Measurements from ENCODE around the gene SKIL. TPM values are rescaled to one million over a fixed set of nuclear protein-coding genes. Genes with fewer than 3 reads are reported as not detected.

Gene SKIL
- total RNA-seq, 1 donor from 2014 or later = 29.4 TPM

GRCh38 chr3:170355738-170356595, 1.5 kb upstream of the SKIL start:
- intact Hi-C loops (cut with micrococcal nuclease) = loop anchor here (2.0 to 10.0 kb wide), 8 partner anchors 79 to 1681 kb away; partner anchors contain the start of genes EIF5A2, FNDC3B, GPR160 and MYNN
- peak overlapping the region; percentile 82 for H3K27ac Mint-ChIP-seq
- H3K9me3 Mint-ChIP-seq = no peaks in the 10 kb centered on the region
- H3K27me3 Mint-ChIP-seq (ENCODE audit: insufficient read depth) = peaks cover 9% of the 10 kb centered on the region
- H3K4me3 Mint-ChIP-seq = peak overlapping the region; percentile 69
- peaks cover 18% of the 10 kb centered on the region for H3K36me3 Mint-ChIP-seq (ENCODE audit: low read depth)
- DNase-seq (ENCODE audit: low spot score) = peak; percentile 2
- peaks cover 37% of the 10 kb centered on the region for H3K4me1 Mint-ChIP-seq (ENCODE audit: low read depth)

GRCh38 chr3:170356596-170357175, 829 bp upstream of the SKIL start:
- peak overlapping the region; percentile 82 for H3K27ac Mint-ChIP-seq
- peak; percentile 48 for DNase-seq (ENCODE audit: low spot score)
- peaks cover 23% of the 10 kb centered on the region for H3K36me3 Mint-ChIP-seq (ENCODE audit: low read depth)
- peaks cover 9% of the 10 kb centered on the region for H3K27me3 Mint-ChIP-seq (ENCODE audit: insufficient read depth)
- intact Hi-C loops (cut with micrococcal nuclease) = loop anchor here (1.0 to 10.0 kb wide), 12 partner anchors 79 to 1681 kb away; partner anchors contain the start of genes EIF5A2, FNDC3B, GPR160 and MYNN
- H3K9me3 Mint-ChIP-seq = no peaks in the 10 kb centered on the region
- H3K4me1 Mint-ChIP-seq (ENCODE audit: low read depth) = peaks cover 44% of the 10 kb centered on the region
- peak overlapping the region; percentile 69 for H3K4me3 Mint-ChIP-seq

DNA sequence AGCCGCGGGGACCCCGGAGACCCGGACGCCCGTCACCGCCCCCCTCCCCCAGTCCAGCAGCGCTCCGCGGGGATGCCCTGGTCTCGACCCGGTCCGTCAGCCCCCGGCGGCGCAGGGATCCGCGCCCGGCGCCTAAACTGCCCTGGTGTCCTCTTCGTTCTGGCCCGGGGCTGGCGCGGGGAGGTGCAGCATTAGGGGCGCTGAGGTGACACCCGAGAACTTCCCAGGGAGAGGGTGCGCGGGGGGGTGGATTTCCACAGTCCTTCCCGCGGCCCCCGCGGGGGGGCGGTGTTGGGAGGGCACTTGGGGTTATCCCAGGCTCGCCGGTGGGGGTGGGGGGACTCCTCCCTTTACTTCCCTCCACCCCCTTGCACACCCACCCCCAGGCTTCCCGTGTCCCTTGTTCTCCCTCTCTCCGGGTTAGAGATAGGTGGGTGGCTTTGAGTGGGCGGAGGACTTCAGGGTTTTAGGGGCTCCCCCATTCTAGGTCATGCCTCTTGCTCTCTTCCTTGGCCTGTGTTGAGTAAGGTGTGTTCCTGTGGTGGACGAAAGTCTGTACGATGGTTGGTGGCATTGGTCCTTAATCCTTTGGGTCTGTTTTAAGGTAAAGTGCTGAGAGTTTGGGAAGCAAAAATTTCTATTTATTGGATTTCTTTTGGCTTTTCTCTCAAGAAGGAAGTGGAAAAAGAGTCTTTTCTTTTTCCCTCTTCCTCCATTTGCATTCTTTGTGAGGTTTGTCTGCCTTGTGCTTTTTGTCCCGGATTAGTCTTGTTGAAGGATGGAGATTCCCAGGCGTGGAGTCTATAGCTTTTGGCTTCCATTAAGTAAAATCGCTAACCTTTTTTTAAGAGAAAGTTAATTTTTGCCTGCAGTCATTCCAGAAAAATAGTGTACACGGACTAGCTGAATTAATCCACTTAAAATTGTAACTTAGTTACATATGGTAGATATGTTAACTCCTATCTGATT, 811 bp downstream of the SKIL start:
- Mint-ChIP-seq H3K27ac (peak overlapping the region; percentile 83), H3K4me3 (peak overlapping the region; percentile 85), H3K9me3 (no peaks in the 10 kb centered on the region), H3K4me1 (ENCODE audit: low read depth) (peaks cover 47% of the 10 kb centered on the region), H3K36me3 (ENCODE audit: low read depth) (peaks cover 27% of the 10 kb centered on the region), H3K27me3 (ENCODE audit: insufficient read depth) (peaks cover 9% of the 10 kb centered on the region)
- peak; percentile 63 for DNase-seq (ENCODE audit: low spot score)
- intact Hi-C loops (cut with micrococcal nuclease) = loop anchor here (1.0 to 10.0 kb wide), 7 partner anchors 81 to 1679 kb away; partner anchors contain the start of genes EIF5A2, FNDC3B, GPR160 and RPL22L1

DNA sequence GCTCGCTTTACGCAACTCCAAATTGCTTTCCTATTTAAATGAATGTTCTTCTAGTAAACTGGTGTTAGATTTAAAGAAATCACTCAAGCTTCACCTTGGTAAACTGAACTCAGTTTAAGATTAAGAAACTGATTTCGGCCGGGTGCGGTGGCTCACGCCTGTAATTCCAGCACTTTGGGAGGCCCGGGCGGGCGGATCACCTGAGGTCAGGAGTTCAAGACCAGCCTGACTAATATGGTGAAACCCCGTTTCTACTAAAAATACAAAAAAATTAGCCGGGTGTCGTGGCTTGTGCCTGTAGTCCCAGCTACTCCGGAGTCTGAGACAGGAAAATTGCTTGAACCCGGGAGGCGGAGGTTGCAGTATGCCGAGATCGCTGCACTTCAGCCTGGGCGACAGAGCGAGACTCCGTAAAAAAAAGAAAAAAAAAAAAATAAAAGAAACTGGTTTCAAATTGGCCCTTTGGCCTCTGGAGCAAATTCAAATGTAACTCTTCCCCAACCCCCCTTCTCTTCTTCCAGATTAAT, 1.7 kb downstream of the SKIL start:
- H3K36me3 Mint-ChIP-seq (ENCODE audit: low read depth) = peaks cover 32% of the 10 kb centered on the region
- peaks cover 6% of the 10 kb centered on the region for H3K27me3 Mint-ChIP-seq (ENCODE audit: insufficient read depth)
- H3K27ac Mint-ChIP-seq = no peak overlapping the region
- peak overlapping the region; percentile 85 for H3K4me3 Mint-ChIP-seq
- intact Hi-C loops (cut with micrococcal nuclease) = loop anchor here (5.0 to 10.0 kb wide), 6 partner anchors 82 to 1678 kb away; partner anchors contain the start of genes EIF5A2, FNDC3B and GPR160
- H3K9me3 Mint-ChIP-seq = no peaks in the 10 kb centered on the region
- no peak for DNase-seq (ENCODE audit: low spot score)
- H3K4me1 Mint-ChIP-seq (ENCODE audit: low read depth) = peaks cover 40% of the 10 kb centered on the region

- H3K36me3 Mint-ChIP-seq (ENCODE audit: low read depth) = peaks cover 40% of the 10 kb centered on the region
- H3K27ac Mint-ChIP-seq = no peak overlapping the region
- intact Hi-C loops (cut with micrococcal nuclease) = loop anchor here (2.0 kb wide), 1 partner anchor 14 kb away; no protein-coding TSS in a partner anchor
- no peak for DNase-seq (ENCODE audit: low spot score)
- peaks cover 44% of the 10 kb centered on the region for H3K4me1 Mint-ChIP-seq (ENCODE audit: low read depth)
- H3K4me3 Mint-ChIP-seq = no peak overlapping the region
- H3K9me3 Mint-ChIP-seq = no peaks in the 10 kb centered on the region
- H3K27me3 Mint-ChIP-seq (ENCODE audit: insufficient read depth) = peaks cover 2% of the 10 kb centered on the region
Measured at GRCh38 chr3:170360466-170360865, 3.0 kb downstream of the SKIL start.

DNA sequence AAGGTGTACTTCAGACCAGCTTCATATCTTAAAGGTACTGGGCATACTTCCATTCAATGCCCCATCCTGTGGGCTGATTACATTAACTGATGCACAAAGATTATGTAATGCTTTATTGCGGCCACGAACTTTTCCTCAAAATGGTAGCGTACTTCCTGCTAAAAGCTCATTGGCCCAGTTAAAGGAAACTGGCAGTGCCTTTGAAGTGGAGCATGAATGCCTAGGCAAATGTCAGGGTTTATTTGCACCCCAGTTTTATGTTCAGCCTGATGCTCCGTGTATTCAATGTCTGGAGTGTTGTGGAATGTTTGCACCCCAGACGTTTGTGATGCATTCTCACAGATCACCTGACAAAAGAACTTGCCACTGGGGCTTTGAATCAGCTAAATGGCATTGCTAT, 3.4 kb downstream of the SKIL start:
- no peak for DNase-seq (ENCODE audit: low spot score)
- Mint-ChIP-seq H3K9me3 (no peaks in the 10 kb centered on the region), H3K4me1 (ENCODE audit: low read depth) (peaks cover 40% of the 10 kb centered on the region), H3K27ac (no peak overlapping the region), H3K4me3 (no peak overlapping the region), H3K27me3 (ENCODE audit: insufficient read depth) (peaks cover 2% of the 10 kb centered on the region), H3K36me3 (ENCODE audit: low read depth) (peaks cover 40% of the 10 kb centered on the region)
- intact Hi-C loops (cut with micrococcal nuclease) = loop anchor here (2.0 kb wide), 1 partner anchor 14 kb away; no protein-coding TSS in a partner anchor

- H3K27me3 Mint-ChIP-seq (ENCODE audit: insufficient read depth) = peaks cover 2% of the 10 kb centered on the region
- H3K36me3 Mint-ChIP-seq (ENCODE audit: low read depth) = peaks cover 42% of the 10 kb centered on the region
- no peaks in the 10 kb centered on the region for H3K9me3 Mint-ChIP-seq
- H3K27ac Mint-ChIP-seq = no peak overlapping the region
- H3K4me3 Mint-ChIP-seq = no peak overlapping the region
- H3K4me1 Mint-ChIP-seq (ENCODE audit: low read depth) = peaks cover 34% of the 10 kb centered on the region
- DNase-seq (ENCODE audit: low spot score) = no peak
- intact Hi-C loops (cut with micrococcal nuclease) = loop anchor here (2.0 kb wide), 1 partner anchor 13 kb away; no protein-coding TSS in a partner anchor
Measured at GRCh38 chr3:170361711-170362110, 4.2 kb downstream of the SKIL start.

- intact Hi-C loops (cut with micrococcal nuclease) = no loop called here
- DNase-seq (ENCODE audit: low spot score) = no peak
- Mint-ChIP-seq H3K4me3 (no peak overlapping the region), H3K9me3 (no peaks in the 10 kb centered on the region), H3K4me1 (ENCODE audit: low read depth) (peaks cover 36% of the 10 kb centered on the region), H3K27me3 (ENCODE audit: insufficient read depth) (no peaks in the 10 kb centered on the region), H3K27ac (no peak overlapping the region), H3K36me3 (ENCODE audit: low read depth) (peaks cover 42% of the 10 kb centered on the region)
Measured at GRCh38 chr3:170363471-170363994, 6.0 kb downstream of the SKIL start.

DNA sequence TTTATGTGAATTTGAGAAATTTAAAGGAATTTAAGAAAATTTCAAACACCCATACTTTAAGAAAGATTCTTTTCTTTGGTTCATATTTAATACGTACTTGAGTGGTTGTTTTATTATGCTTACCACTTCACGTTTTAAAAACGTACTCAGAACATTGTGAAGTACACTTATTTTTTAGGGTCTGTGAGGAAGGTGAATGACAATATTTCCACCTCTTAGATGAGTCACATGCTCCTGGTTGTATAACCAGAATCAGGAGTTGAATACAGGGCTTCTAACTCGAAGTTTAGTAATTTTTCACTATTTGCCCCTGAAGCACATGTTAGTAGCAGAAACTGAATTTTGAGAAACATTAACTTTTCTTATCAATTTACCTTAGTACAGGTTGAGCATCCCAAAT, 7.5 kb downstream of the SKIL start:
- no peak for DNase-seq (ENCODE audit: low spot score)
- peaks cover 29% of the 10 kb centered on the region for H3K4me1 Mint-ChIP-seq (ENCODE audit: low read depth)
- no peaks in the 10 kb centered on the region for H3K9me3 Mint-ChIP-seq
- H3K4me3 Mint-ChIP-seq = peak overlapping the region; percentile 15
- intact Hi-C loops (cut with micrococcal nuclease) = no loop called here
- H3K27ac Mint-ChIP-seq = no peak overlapping the region
- H3K36me3 Mint-ChIP-seq (ENCODE audit: low read depth) = peaks cover 37% of the 10 kb centered on the region
- no peaks in the 10 kb centered on the region for H3K27me3 Mint-ChIP-seq (ENCODE audit: insufficient read depth)

GRCh38 chr3:170367797-170368196, 10.3 kb downstream of the SKIL start:
- H3K9me3 Mint-ChIP-seq = no peaks in the 10 kb centered on the region
- no peaks in the 10 kb centered on the region for H3K27me3 Mint-ChIP-seq (ENCODE audit: insufficient read depth)
- peaks cover 23% of the 10 kb centered on the region for H3K36me3 Mint-ChIP-seq (ENCODE audit: low read depth)
- no peak for DNase-seq (ENCODE audit: low spot score)
- H3K4me3 Mint-ChIP-seq = no peak overlapping the region
- no peak overlapping the region for H3K27ac Mint-ChIP-seq
- intact Hi-C loops (cut with micrococcal nuclease) = no loop called here
- H3K4me1 Mint-ChIP-seq (ENCODE audit: low read depth) = peaks cover 19% of the 10 kb centered on the region

GRCh38 chr3:170368921-170369320, 11.4 kb downstream of the SKIL start:
- no peak for DNase-seq (ENCODE audit: low spot score)
- Mint-ChIP-seq H3K36me3 (ENCODE audit: low read depth) (peaks cover 21% of the 10 kb centered on the region), H3K9me3 (no peaks in the 10 kb centered on the region), H3K4me1 (ENCODE audit: low read depth) (peaks cover 19% of the 10 kb centered on the region), H3K4me3 (no peak overlapping the region), H3K27ac (no peak overlapping the region), H3K27me3 (ENCODE audit: insufficient read depth) (no peaks in the 10 kb centered on the region)
- intact Hi-C loops (cut with micrococcal nuclease) = no loop called here

All from activated T-helper 1 cell treated with anti-CD3 and anti-CD28 coated beads, Interleukin-12 subunit alpha, Interleukin-12 subunit beta, Interleukin-2, Interleukin-4 antibody, amounts not matched to agents 30 ng/mL and 10 ng/mL and 1 ng/mL, durations not matched to agents 14 hours and 24 hours and 36 hours (primary cell).